ACHN (cell line): ENCODE measurements around the gene FRMPD2.
"Not testable (repeated sequence)": the region's sequence is repeated elsewhere in the genome, so short reads cannot be mapped to it uniquely, and the experiment has no call there.

Experiments
- DNase-seq: peaks from one replicate; pipeline ENCODE4 v3.0.0-alpha.2; 2015
- in situ Hi-C: cut with HindIII; loops from 2 replicates; pipeline ENCODE4 v1.10.0; 2017; ENCODE audit warnings: low sequenced_read_pairs, low pct_ligation_motif_present, low pct_unique_long_range_greater_than_20kb

FRMPD2 gene

GRCh38 chr10:48257407-48257961 is 17.0 kb downstream of the FRMPD2 start:
- no peak for DNase-seq
- in situ Hi-C loops: no loop called here

- in situ Hi-C loops: no loop called here
- no peak for DNase-seq
These were observed 18.8 kb downstream of the FRMPD2 start for GRCh38 chr10:48255722-48256121.

- in situ Hi-C loops: no loop called here
- DNase-seq: peak; percentile 93
These were observed 19.6 kb downstream of the FRMPD2 start for GRCh38 chr10:48254750-48255512.

- DNase-seq: peak; percentile 94
- in situ Hi-C loops: no loop called here
These were observed 20.4 kb downstream of the FRMPD2 start for GRCh38 chr10:48253970-48254657.

- DNase-seq: no peak
- in situ Hi-C loops: no loop called here
These were observed 22.2 kb downstream of the FRMPD2 start for GRCh38 chr10:48252354-48252650.

GRCh38 chr10:48251525-48252353 is 22.8 kb downstream of the FRMPD2 start:
- DNase-seq: no peak
- in situ Hi-C loops: no loop called here

- no peak for DNase-seq
- in situ Hi-C loops: no loop called here
These were observed 23.4 kb downstream of the FRMPD2 start for GRCh38 chr10:48251152-48251524.

- no peak for DNase-seq
- in situ Hi-C loops: no loop called here
These were observed 24.6 kb downstream of the FRMPD2 start for GRCh38 chr10:48249763-48250351.

- no peak for DNase-seq
- in situ Hi-C loops: no loop called here
These were observed 25.3 kb downstream of the FRMPD2 start for GRCh38 chr10:48249004-48249762.

GRCh38 chr10:48248462-48248861 is 26.0 kb downstream of the FRMPD2 start:
- in situ Hi-C loops: no loop called here
- no peak for DNase-seq

GRCh38 chr10:48247680-48248079 is 26.8 kb downstream of the FRMPD2 start:
- no peak for DNase-seq
- in situ Hi-C loops: no loop called here

GRCh38 chr10:48246501-48246900 is 28.0 kb downstream of the FRMPD2 start:
- in situ Hi-C loops: no loop called here
- no peak for DNase-seq

- no peak for DNase-seq
- in situ Hi-C loops: no loop called here
These were observed 28.5 kb downstream of the FRMPD2 start for GRCh38 chr10:48245977-48246376.

GRCh38 chr10:48243921-48244320 is 30.6 kb downstream of the FRMPD2 start:
- DNase-seq, in situ Hi-C loops: not testable (repeated sequence)

- in situ Hi-C loops: no loop called here
- DNase-seq: no peak
These were observed 31.0 kb downstream of the FRMPD2 start for GRCh38 chr10:48243487-48243886.

- in situ Hi-C loops: no loop called here
These were observed 32.2 kb downstream of the FRMPD2 start for GRCh38 chr10:48242171-48242904.

GRCh38 chr10:48241332-48241731 is 33.2 kb downstream of the FRMPD2 start:
- DNase-seq: no peak
- in situ Hi-C loops: no loop called here

More at GRCh38 chr10:48242171-48242904, 32.2 kb downstream of the FRMPD2 start:
- DNase-seq: no peak

GRCh38 chr10:48240196-48240595 is 34.3 kb downstream of the FRMPD2 start:
- in situ Hi-C loops: no loop called here
- DNase-seq: no peak
